ENCODE measurements around the gene PSMC1. TPM values are rescaled to one million over a fixed set of nuclear protein-coding genes. Genes with fewer than 3 reads are reported as not detected.

Gene PSMC1
- total and polyA plus RNA-seq, 4 donors = 47.3 to 89.9 (median 84.8) TPM

DNA sequence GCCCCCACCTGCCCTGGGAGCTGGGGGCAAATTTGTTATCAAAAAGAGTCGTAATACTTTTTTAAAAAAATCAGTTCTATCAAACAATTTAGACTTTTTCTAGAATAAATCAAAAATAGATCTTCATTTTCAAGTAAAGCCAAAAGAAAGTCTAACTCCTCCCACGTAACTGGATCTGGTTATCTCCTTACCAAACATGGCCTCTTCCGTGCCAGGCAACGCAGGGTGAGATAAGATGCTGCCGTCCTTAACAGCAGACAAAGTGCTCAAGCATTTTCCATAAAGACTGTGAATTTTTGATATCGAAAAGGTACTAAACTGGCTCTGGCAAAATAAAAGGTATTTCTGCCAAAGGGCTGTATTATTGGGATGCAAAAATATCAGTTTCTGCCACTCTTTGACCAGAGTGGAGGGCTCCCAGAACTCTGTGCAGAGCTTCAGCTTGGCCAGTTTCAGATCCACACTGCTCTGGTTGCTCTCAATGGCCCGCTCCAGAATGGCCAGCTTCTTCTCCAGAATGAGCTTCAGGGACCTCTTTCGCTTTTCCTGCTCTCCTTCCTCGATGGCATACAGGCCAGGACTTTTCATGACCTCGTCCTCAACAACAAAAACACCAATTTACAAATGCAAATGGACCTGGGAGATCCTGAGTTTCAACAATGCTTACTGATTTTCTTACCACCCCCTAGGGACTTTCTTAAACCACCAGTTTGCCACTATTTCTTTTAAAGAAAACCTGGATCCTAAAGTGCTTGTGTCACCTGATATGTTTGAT, 46.4 kb downstream of the PSMC1 start:
- no peak overlapping the region for H3K4me3 ChIP-seq (ENCODE audit: low read depth in 1 of 3, low read length in 3 of 3)
- H3K9ac ChIP-seq (ENCODE audit: low read depth in 1 of 2, low read length in 2 of 2) = no peak overlapping the region
- 78% methylated on average over 10 of the region's 10 CpGs for WGBS
- H3K4me1 ChIP-seq (ENCODE audit: control insufficient read depth in 4 of 4, insufficient read depth in 4 of 4, low read length in 3 of 4) = peaks cover 3 to 37% (median 25%) of the 10 kb centered on the region in 4 donors
- DNase-seq (ENCODE audit: low spot score) = no peak
- no peaks in the 10 kb centered on the region for H3K9me3 ChIP-seq (ENCODE audit: control insufficient read depth in 4 of 4, low read length in 3 of 4)
- H3K27ac ChIP-seq (ENCODE audit: low read depth in 1 of 2, low read length in 2 of 2) = peak overlapping the region in 1 of 2 donors; percentile 61
- no peaks in the 10 kb centered on the region for H3K27me3 ChIP-seq (ENCODE audit: control insufficient read depth in 4 of 4, insufficient read depth in 4 of 4, low read length in 3 of 4)
- TF ChIP-seq ZBTB33 (IDR thresholded peaks at IDR 0.05) (no peak), TAF1 (conservative IDR thresholded peaks at IDR 0.05) (no peak), RXRA (IDR thresholded peaks at IDR 0.05) (no peak), CTCF (IDR thresholded peaks at IDR 0.05; ENCODE audit: low read depth, low read length, missing input control) (no peak), JUND (IDR thresholded peaks at IDR 0.05) (no peak), FOXA1 (IDR thresholded peaks at IDR 0.05) (no peak), FOXA2 (IDR thresholded peaks at IDR 0.05) (no peak), SP1 (IDR thresholded peaks at IDR 0.05) (no peak), HNF4A (conservative IDR thresholded peaks at IDR 0.05) (no peak), HNF4G (IDR thresholded peaks at IDR 0.05) (no peak)
- peaks cover 2 to 18% (median 6%) of the 10 kb centered on the region in 4 donors for H3K36me3 ChIP-seq (ENCODE audit: control insufficient read depth in 4 of 4, insufficient read depth in 3 of 4, low read depth in 1 of 4, low read length in 3 of 4)

DNA sequence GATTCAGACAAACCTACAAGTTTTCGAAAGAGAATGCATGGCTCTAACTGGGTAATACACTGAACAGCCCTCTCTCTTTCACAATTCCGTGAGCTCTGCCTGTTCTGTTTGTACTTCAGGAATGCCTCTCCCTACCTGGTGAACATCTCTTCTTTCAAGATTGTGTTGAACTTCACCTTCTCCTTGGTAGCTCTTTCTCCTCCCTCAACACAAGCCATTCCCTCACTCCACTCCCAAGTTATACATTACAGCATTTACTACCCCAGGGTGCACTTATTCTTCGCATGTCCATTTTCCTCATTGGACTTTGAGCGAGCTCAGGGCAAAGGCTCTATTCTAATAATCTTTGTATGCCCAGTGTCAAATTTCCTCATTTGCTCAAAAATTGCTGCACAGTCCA, 47.1 kb downstream of the PSMC1 start:
- Histone ChIP-seq H3K4me1 (ENCODE audit: control insufficient read depth in 4 of 4, insufficient read depth in 4 of 4, low read length in 3 of 4) (peaks cover 3 to 37% (median 25%) of the 10 kb centered on the region in 4 donors), H3K9me3 (ENCODE audit: control insufficient read depth in 4 of 4, low read length in 3 of 4) (no peaks in the 10 kb centered on the region), H3K27ac (ENCODE audit: low read depth in 1 of 2, low read length in 2 of 2) (no peak overlapping the region), H3K4me3 (ENCODE audit: low read depth in 1 of 3, low read length in 3 of 3) (no peak overlapping the region), H3K36me3 (ENCODE audit: control insufficient read depth in 4 of 4, insufficient read depth in 3 of 4, low read depth in 1 of 4, low read length in 3 of 4) (peaks cover 0 to 20% (median 5%) of the 10 kb centered on the region in 4 donors), H3K27me3 (ENCODE audit: control insufficient read depth in 4 of 4, insufficient read depth in 4 of 4, low read length in 3 of 4) (no peaks in the 10 kb centered on the region), H3K9ac (ENCODE audit: low read depth in 1 of 2, low read length in 2 of 2) (no peak overlapping the region)
- 72% methylated on average over 4 of the region's 4 CpGs for WGBS
- no peak for DNase-seq (ENCODE audit: low spot score)
- no peak for TF ChIP-seq GABPA (IDR thresholded peaks at IDR 0.05 in 1 of 2, conservative IDR thresholded peaks at IDR 0.05 in 1 of 2)
- no peak for TF ChIP-seq TAF1 (conservative IDR thresholded peaks at IDR 0.05)
- TF ChIP-seq, protein P1, sequence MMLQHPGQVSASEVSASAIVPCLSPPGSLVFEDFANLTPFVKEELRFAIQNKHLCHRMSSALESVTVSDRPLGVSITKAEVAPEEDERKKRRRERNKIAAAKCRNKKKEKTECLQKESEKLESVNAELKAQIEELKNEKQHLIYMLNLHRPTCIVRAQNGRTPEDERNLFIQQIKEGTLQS (IDR thresholded peaks at IDR 0.05) = no peak
- TF ChIP-seq CTCF (IDR thresholded peaks at IDR 0.05; ENCODE audit: low read depth, low read length, missing input control) = no peak
- peak; percentile 54 for TF ChIP-seq SP1 (IDR thresholded peaks at IDR 0.05)
- TF ChIP-seq ZBTB33 (IDR thresholded peaks at IDR 0.05) = no peak
- TF ChIP-seq FOXA2 (IDR thresholded peaks at IDR 0.05) = no peak
- TF ChIP-seq RXRA (IDR thresholded peaks at IDR 0.05) = no peak
- peak; percentile 50 for TF ChIP-seq HNF4G (IDR thresholded peaks at IDR 0.05)
- TF ChIP-seq MAX (IDR thresholded peaks at IDR 0.05) = no peak
- no peak for TF ChIP-seq YY1 (IDR thresholded peaks at IDR 0.05)
- no peak for TF ChIP-seq EGR1 (IDR thresholded peaks at IDR 0.05; ENCODE audit: low read depth in 2 of 2)
- TF ChIP-seq NR2F2 (IDR thresholded peaks at IDR 0.05) = no peak
- no peak for TF ChIP-seq RAD21 (IDR thresholded peaks at IDR 0.05)
- TF ChIP-seq HNF4A (conservative IDR thresholded peaks at IDR 0.05) = peak; percentile 41 to 87
- TF ChIP-seq FOXA1 (IDR thresholded peaks at IDR 0.05) = no peak
- TF ChIP-seq REST (IDR thresholded peaks at IDR 0.05) = no peak
- no peak for TF ChIP-seq JUND (IDR thresholded peaks at IDR 0.05)
